CD4-positive, CD25-positive, alpha-beta regulatory T cell (primary cell): ENCODE results near the gene KCNK18. TPM values are rescaled to one million over a fixed set of nuclear protein-coding genes. Genes with fewer than 3 reads are reported as not detected.
A peak's percentile ranks its signal among the peaks of the same experiment; 100 is the strongest.

Experiments
- ATAC-seq, 2 donors: fragments of 150-1000 bp; cut with Tn5 transposase; one replicate each; pipeline ENCODE4 v1.10.0; 2021; ENCODE audit warnings: low read depth in 2 of 2, moderate number of reproducible peaks in 2 of 2, moderate library complexity in 1 of 2
- DNase-seq, 3 donors: peaks; one replicate each; pipeline versions ENCODE4 v3.0.0 to v3.0.0-alpha.2; 2012 to 2022; ENCODE audit warnings: mixed read lengths in 1 of 3
- H3K27ac ChIP-seq: one replicate; pipeline ENCODE4 v1.7.0; 2013; ENCODE audit warnings: mild to moderate bottlenecking, low read length; ENCODE audit not compliant: insufficient read depth, poor library complexity, severe bottlenecking
- H3K27me3 ChIP-seq: one replicate; pipeline ENCODE4 v1.7.0; 2013; ENCODE audit warnings: low read length; ENCODE audit not compliant: control insufficient read depth, insufficient read depth
- H3K36me3 ChIP-seq: one replicate; pipeline ENCODE4 v1.7.0; 2013; ENCODE audit warnings: mild to moderate bottlenecking, low read length, moderate library complexity; ENCODE audit not compliant: control insufficient read depth, insufficient read depth
- H3K4me1 ChIP-seq: 2 replicates; pipeline ENCODE4 v1.7.0; 2013; ENCODE audit warnings: mild to moderate bottlenecking, low read length; ENCODE audit not compliant: insufficient read depth, control insufficient read depth, poor library complexity, severe bottlenecking
- H3K4me3 ChIP-seq: one replicate; pipeline ENCODE4 v1.7.0; 2013; ENCODE audit warnings: low read depth, mild to moderate bottlenecking, low read length, moderate library complexity
- H3K9me3 ChIP-seq, 2 experiments: 1 replicate in 1 of 2; 2 replicates in 1 of 2; pipeline ENCODE4 v1.7.0; 2013; ENCODE audit warnings: low read length in 2 of 2, mild to moderate bottlenecking in 1 of 2, moderate library complexity in 1 of 2; ENCODE audit not compliant: control insufficient read depth in 2 of 2
- H3K27ac Mint-ChIP-seq, 3 donors: one replicate each; pipeline ENCODE4 v1.8.0; 2020 to 2022; ENCODE audit warnings: mild to moderate bottlenecking in 3 of 3, mixed read lengths in 3 of 3, moderate library complexity in 2 of 3
- H3K27me3 Mint-ChIP-seq: one replicate; pipeline ENCODE4 v1.8.0; 2022; ENCODE audit warnings: mild to moderate bottlenecking, mixed read lengths
- H3K36me3 Mint-ChIP-seq: one replicate; pipeline ENCODE4 v1.8.0; 2020; ENCODE audit warnings: mixed read lengths
- H3K4me1 Mint-ChIP-seq, 4 donors: one replicate each; pipeline ENCODE4 v1.8.0; 2020 to 2022; ENCODE audit warnings: mixed read lengths in 4 of 4, mild to moderate bottlenecking in 1 of 4
- H3K4me3 Mint-ChIP-seq, 4 donors: one replicate each; pipeline ENCODE4 v1.8.0; 2020 to 2022; ENCODE audit warnings: mild to moderate bottlenecking in 4 of 4, mixed read lengths in 4 of 4, moderate library complexity in 3 of 4
- H3K9me3 Mint-ChIP-seq, 7 donors: one replicate each; pipeline ENCODE4 v1.8.0; 2020 to 2022; ENCODE audit warnings: mixed read lengths in 7 of 7, mild to moderate bottlenecking in 3 of 7, moderate library complexity in 2 of 7
- polyA plus RNA-seq, 4 donors: library from polyadenylated mRNA; unstranded; fragments of 300-500 nt; fragmentation: Illumina TruSeq; gene quantifications; one replicate each; pipeline ENCODE4 v1.2.3, GENCODE V29; 2021
- total RNA-seq: library from RNA; stranded (reverse); gene quantifications from one replicate; pipeline ENCODE4 v1.2.3, GENCODE V29; 2022

KCNK18 gene
- total and polyA plus RNA-seq, 5 donors from 2014 or later: not detected

- no peaks in the 10 kb centered on the region for H3K4me1 ChIP-seq
- no peak overlapping the region for H3K27ac Mint-ChIP-seq
- no peaks in the 10 kb centered on the region for H3K4me1 Mint-ChIP-seq
- H3K36me3 ChIP-seq: no peaks in the 10 kb centered on the region
- peaks cover 0 to 3% of the 10 kb centered on the region in 2 experiments for H3K9me3 ChIP-seq
- no peak overlapping the region for H3K27ac ChIP-seq
- no peak for DNase-seq
- peaks cover under 1% of the 10 kb centered on the region for H3K27me3 ChIP-seq
- H3K4me3 ChIP-seq: no peak overlapping the region
- no peaks in the 10 kb centered on the region for H3K36me3 Mint-ChIP-seq
- peaks cover 0 to 11% (median 2%) of the 10 kb centered on the region in 7 donors for H3K9me3 Mint-ChIP-seq
- peaks cover 5% of the 10 kb centered on the region for H3K27me3 Mint-ChIP-seq
- no peak for ATAC-seq
- no peak overlapping the region for H3K4me3 Mint-ChIP-seq
Observed at GRCh38 chr10:117188371-117188770, 8.9 kb upstream of the KCNK18 start.

- Histone ChIP-seq H3K27me3 (no peaks in the 10 kb centered on the region), H3K9me3 (peaks cover 0 to 3% of the 10 kb centered on the region in 2 experiments), H3K36me3 (no peaks in the 10 kb centered on the region), H3K27ac (no peak overlapping the region), H3K4me1 (no peaks in the 10 kb centered on the region), H3K4me3 (no peak overlapping the region)
- Mint-ChIP-seq H3K36me3 (no peaks in the 10 kb centered on the region), H3K27ac (no peak overlapping the region), H3K9me3 (peaks cover 0 to 11% (median 2%) of the 10 kb centered on the region in 7 donors), H3K27me3 (peaks cover 5% of the 10 kb centered on the region), H3K4me1 (no peaks in the 10 kb centered on the region), H3K4me3 (no peak overlapping the region)
- no peak for DNase-seq
- ATAC-seq: no peak
Observed at GRCh38 chr10:117189557-117189956, 7.7 kb upstream of the KCNK18 start.

- no peak overlapping the region for H3K4me3 ChIP-seq
- no peaks in the 10 kb centered on the region for H3K9me3 ChIP-seq
- DNase-seq (no peak), ATAC-seq (no peak)
- no peaks in the 10 kb centered on the region for H3K4me1 Mint-ChIP-seq
- no peak overlapping the region for H3K27ac Mint-ChIP-seq
- H3K36me3 ChIP-seq: no peaks in the 10 kb centered on the region
- H3K4me1 ChIP-seq: no peaks in the 10 kb centered on the region
- H3K36me3 Mint-ChIP-seq: no peaks in the 10 kb centered on the region
- no peaks in the 10 kb centered on the region for H3K27me3 ChIP-seq
- no peak overlapping the region for H3K4me3 Mint-ChIP-seq
- no peak overlapping the region for H3K27ac ChIP-seq
- no peaks in the 10 kb centered on the region for H3K27me3 Mint-ChIP-seq
- H3K9me3 Mint-ChIP-seq: peaks cover 0 to 2% (median 0%) of the 10 kb centered on the region in 7 donors
Observed at GRCh38 chr10:117198088-117198487, 799 bp downstream of the KCNK18 start.

- no peaks in the 10 kb centered on the region for H3K4me1 Mint-ChIP-seq
- H3K36me3 Mint-ChIP-seq: no peaks in the 10 kb centered on the region
- ATAC-seq: no peak
- DNase-seq: no peak
- no peaks in the 10 kb centered on the region for H3K36me3 ChIP-seq
- peaks cover 0 to 3% (median 0%) of the 10 kb centered on the region in 7 donors for H3K9me3 Mint-ChIP-seq
- no peak overlapping the region for H3K4me3 Mint-ChIP-seq
- H3K4me1 ChIP-seq: no peaks in the 10 kb centered on the region
- H3K9me3 ChIP-seq: no peaks in the 10 kb centered on the region
- H3K4me3 ChIP-seq: no peak overlapping the region
- H3K27me3 ChIP-seq: peaks cover 2% of the 10 kb centered on the region
- H3K27me3 Mint-ChIP-seq: peaks cover 5% of the 10 kb centered on the region
- no peak overlapping the region for H3K27ac ChIP-seq
- H3K27ac Mint-ChIP-seq: no peak overlapping the region
Observed at GRCh38 chr10:117201826-117202225, 4.5 kb downstream of the KCNK18 start.

DNA sequence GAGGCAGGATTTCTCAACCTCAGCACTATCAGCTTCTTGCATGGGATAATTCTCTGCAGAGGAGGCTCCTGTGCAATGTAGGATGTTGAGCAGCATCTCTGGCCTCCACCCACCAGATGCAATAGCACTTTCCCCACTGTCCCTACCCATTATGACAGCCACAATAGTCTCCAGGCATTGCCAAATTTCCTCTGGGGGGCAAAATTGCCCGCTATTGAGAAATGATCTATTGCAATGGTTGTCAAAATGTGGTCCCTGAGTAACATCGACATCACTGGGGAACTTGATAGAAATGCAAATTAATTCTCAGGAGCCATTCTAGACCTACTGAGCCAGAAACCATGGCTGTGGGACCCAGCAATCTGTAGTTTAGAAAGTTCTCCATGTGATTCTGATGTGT is 7.0 kb downstream of the KCNK18 start:
- no peak overlapping the region for H3K4me3 Mint-ChIP-seq
- H3K4me1 ChIP-seq: no peaks in the 10 kb centered on the region
- no peaks in the 10 kb centered on the region for H3K36me3 ChIP-seq
- no peaks in the 10 kb centered on the region for H3K9me3 ChIP-seq
- peak overlapping the region in 1 of 3 donors; percentile 5 for H3K27ac Mint-ChIP-seq
- H3K27me3 Mint-ChIP-seq: peaks cover 5% of the 10 kb centered on the region
- H3K4me3 ChIP-seq: no peak overlapping the region
- H3K36me3 Mint-ChIP-seq: no peaks in the 10 kb centered on the region
- DNase-seq (no peak), ATAC-seq (no peak)
- H3K27me3 ChIP-seq: peaks cover 2% of the 10 kb centered on the region
- no peak overlapping the region for H3K27ac ChIP-seq
- no peaks in the 10 kb centered on the region for H3K4me1 Mint-ChIP-seq
- peaks cover 0 to 3% (median 0%) of the 10 kb centered on the region in 7 donors for H3K9me3 Mint-ChIP-seq

GRCh38 chr10:117212176-117212575 is 14.9 kb downstream of the KCNK18 start:
- H3K4me3 Mint-ChIP-seq: peak overlapping the region in 1 of 4 donors; percentile 79
- no peak for ATAC-seq
- Histone ChIP-seq H3K4me1 (peaks cover 10% of the 10 kb centered on the region), H3K9me3 (no peaks in the 10 kb centered on the region), H3K36me3 (no peaks in the 10 kb centered on the region), H3K27me3 (no peaks in the 10 kb centered on the region), H3K27ac (no peak overlapping the region), H3K4me3 (no peak overlapping the region)
- H3K27ac Mint-ChIP-seq: no peak overlapping the region
- H3K4me1 Mint-ChIP-seq: peaks cover 0 to under 1% (median 0%) of the 10 kb centered on the region in 4 donors
- peaks cover 32% of the 10 kb centered on the region for H3K27me3 Mint-ChIP-seq
- no peak for DNase-seq
- peaks cover 0 to 11% (median 6%) of the 10 kb centered on the region in 7 donors for H3K9me3 Mint-ChIP-seq
- H3K36me3 Mint-ChIP-seq: no peaks in the 10 kb centered on the region

DNA sequence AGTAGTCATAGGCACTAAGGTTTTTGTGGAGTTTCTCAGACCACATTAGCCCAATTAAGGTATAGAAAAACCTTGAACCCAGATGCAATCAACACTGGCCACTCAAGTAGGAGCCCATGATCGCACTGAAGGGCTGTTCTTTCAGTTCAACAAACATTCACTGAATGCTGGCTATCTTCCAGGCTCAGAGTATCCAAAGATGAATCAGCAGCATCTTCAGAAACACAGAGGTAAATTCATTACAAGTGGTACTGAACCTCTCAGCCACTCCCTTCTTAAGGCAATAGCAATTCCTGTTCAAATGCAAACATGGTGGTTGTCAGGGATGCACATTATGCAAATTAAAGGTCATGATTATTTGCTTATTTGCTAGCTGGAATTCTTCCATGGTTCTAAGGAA is 17.1 kb downstream of the KCNK18 start:
- Mint-ChIP-seq H3K4me3 (no peak overlapping the region), H3K4me1 (peaks cover 0 to 6% (median 0%) of the 10 kb centered on the region in 4 donors), H3K9me3 (peaks cover 0 to 11% (median 6%) of the 10 kb centered on the region in 7 donors), H3K36me3 (no peaks in the 10 kb centered on the region), H3K27ac (no peak overlapping the region), H3K27me3 (peaks cover 35% of the 10 kb centered on the region)
- ATAC-seq (no peak), DNase-seq (no peak)
- Histone ChIP-seq H3K27me3 (no peaks in the 10 kb centered on the region), H3K27ac (no peak overlapping the region), H3K36me3 (no peaks in the 10 kb centered on the region), H3K4me3 (no peak overlapping the region), H3K4me1 (peaks cover 14% of the 10 kb centered on the region), H3K9me3 (no peaks in the 10 kb centered on the region)

DNA sequence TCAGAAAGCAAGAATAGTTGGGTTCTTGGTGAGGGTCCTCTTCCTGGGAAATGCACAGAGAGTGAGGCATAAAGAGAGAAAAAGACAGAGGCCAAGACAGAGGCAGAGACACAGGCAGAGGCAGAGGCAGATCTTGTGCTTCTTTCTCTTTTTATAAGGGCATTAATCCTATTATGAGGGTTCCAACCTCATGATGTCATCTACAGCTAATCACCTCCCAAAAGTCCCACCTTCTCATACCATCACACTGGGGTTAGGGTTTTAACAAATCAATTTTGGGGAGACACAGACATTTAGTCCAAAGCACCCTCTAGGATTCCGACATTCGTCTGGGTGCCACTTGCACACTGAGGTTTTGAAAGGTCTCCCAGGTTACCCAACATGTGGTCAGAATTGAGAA is 17.8 kb downstream of the KCNK18 start:
- H3K36me3 ChIP-seq: no peaks in the 10 kb centered on the region
- Mint-ChIP-seq H3K9me3 (peaks cover 0 to 11% (median 6%) of the 10 kb centered on the region in 7 donors), H3K27ac (no peak overlapping the region), H3K27me3 (peaks cover 35% of the 10 kb centered on the region), H3K36me3 (no peaks in the 10 kb centered on the region), H3K4me3 (peak overlapping the region in 1 of 4 donors; percentile 82), H3K4me1 (peaks cover 0 to 6% (median 0%) of the 10 kb centered on the region in 4 donors)
- no peaks in the 10 kb centered on the region for H3K9me3 ChIP-seq
- ATAC-seq: no peak
- no peak overlapping the region for H3K27ac ChIP-seq
- H3K27me3 ChIP-seq: no peaks in the 10 kb centered on the region
- H3K4me3 ChIP-seq: no peak overlapping the region
- peaks cover 14% of the 10 kb centered on the region for H3K4me1 ChIP-seq
- no peak for DNase-seq
